Astrocyte (in vitro differentiated cells and primary cell): ENCODE data around the gene GRK5.

Experiments used
- CTCF ChIP-seq: IDR thresholded peaks from 2 replicates; pipeline ENCODE4 v1.5.1; 2011; ENCODE audit warnings: low read depth, mild to moderate bottlenecking, inconsistent platforms, low read length, moderate library complexity; ENCODE audit not compliant: insufficient read depth
- EZH2 ChIP-seq: IDR thresholded peaks from 2 replicates; pipeline ENCODE4 v1.6.1; 2012; ENCODE audit warnings: mild to moderate bottlenecking, low read length, inconsistent platforms; ENCODE audit not compliant: insufficient read depth

- no peak for TF ChIP-seq CTCF
- no peak for TF ChIP-seq EZH2
Observed at GRCh38 chr10:119270762-119271366, 63.5 kb downstream of the GRK5 start.
